Erythroblast (primary cell): ENCODE measurements around the gene TPPP.

Experiments
- GATA1 ChIP-seq: IDR thresholded peaks from 2 replicates; pipeline ENCODE4 v1.6.1; 2011; ENCODE audit warnings: low read depth, mild to moderate bottlenecking, control low read depth, low read length, moderate library complexity
- POLR2A ChIP-seq: IDR thresholded peaks from 2 replicates; pipeline ENCODE4 v1.6.1; 2011; ENCODE audit warnings: mild to moderate bottlenecking, low read length

DNA sequence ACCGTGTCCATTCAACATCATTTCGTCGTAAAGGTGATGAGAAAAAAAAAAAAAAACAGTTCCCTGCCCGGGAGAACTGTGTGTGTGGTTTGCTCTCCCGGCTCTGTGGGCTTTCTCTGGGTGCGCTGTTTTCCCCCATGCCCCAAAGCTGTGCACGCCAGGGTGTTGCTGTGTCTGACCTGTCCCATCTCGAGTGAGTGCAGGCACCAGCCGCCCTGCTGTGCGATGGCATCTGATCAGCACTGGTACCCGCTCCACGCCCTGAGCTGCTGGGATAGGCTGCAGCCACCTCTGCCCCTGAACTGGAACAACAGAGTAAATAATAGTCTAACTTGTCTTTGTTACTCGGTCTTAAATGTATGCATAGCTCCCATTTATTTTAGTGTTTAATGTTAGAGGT lies 47.7 kb downstream of the TPPP start:
- TF ChIP-seq POLR2A (no peak), GATA1 (no peak)
